Thyroid gland (tissue), 4 donors: Measurements from ENCODE around the gene SAMMSON.

Source experiments
- CTCF ChIP-seq, 6 experiments: fragments of 200-600 bp in 3 of 6; fragments of 450-650 bp in 3 of 6; sonication (generic) in 3 of 6; IDR thresholded peaks; one replicate each; pipeline ENCODE4 v1.5.1; 2016 to 2019; ENCODE audit warnings: antibody characterized with exemption in 6 of 6, mild to moderate bottlenecking in 2 of 6, inconsistent platforms in 1 of 6, moderate library complexity in 1 of 6
- POLR2A ChIP-seq, 2 donors: fragments of 450-650 bp; IDR thresholded peaks; one replicate each; pipeline ENCODE4 v1.6.1; 2017; ENCODE audit warnings: antibody characterized with exemption in 2 of 2, mild to moderate bottlenecking in 2 of 2, moderate library complexity in 1 of 2

DNA sequence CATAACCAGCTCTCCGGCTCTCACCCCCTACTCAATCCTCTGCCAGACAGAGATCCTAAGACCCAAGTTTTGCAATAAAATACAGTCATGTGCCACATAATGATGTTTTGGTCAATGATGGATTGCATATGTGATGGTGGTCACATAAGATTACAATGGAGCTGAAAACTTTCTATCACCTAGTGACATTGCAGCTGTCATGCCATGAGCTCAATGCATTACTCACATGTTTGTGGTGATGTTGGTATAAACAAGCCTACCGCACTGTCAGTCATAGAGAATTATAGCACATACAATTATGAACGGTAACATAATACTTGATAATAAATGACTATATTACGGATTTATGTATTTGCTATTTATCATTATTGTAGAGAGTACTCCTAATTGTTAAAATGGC is 26.9 kb upstream of the SAMMSON start:
- no peak for TF ChIP-seq POLR2A (IDR thresholded peaks at IDR 0.05)
- TF ChIP-seq CTCF (IDR thresholded peaks at IDR 0.05), result no peak
